ENCODE measurements around the gene TTLL8. TPM values are rescaled to one million over a fixed set of nuclear protein-coding genes. Genes with fewer than 3 reads are reported as not detected.
A peak's percentile ranks its signal among the peaks of the same experiment; 100 is the strongest.
"Not testable (repeated sequence)": the region's sequence is repeated elsewhere in the genome, so short reads cannot be mapped to it uniquely, and the experiment has no call there.

Gene TTLL8
- total RNA-seq, 2 donors from 2014 or later, result 0.74 TPM; not detected in 1

DNA sequence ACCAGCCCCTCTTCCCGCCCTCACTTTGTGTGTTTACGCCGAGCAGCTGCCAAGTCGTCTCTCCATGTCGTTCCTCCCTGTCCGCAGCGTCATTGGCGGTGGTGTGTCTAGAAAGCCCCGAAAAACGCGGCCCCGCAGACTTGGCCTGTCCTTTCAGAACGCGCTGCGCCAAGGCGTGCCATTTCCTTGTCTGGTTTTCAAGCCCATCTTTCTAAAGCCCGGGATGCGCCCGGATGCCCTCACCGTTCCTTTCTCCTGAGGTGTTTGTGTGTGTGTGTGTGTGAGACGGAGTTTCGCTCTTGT, 32.3 kb upstream of the TTLL8 start:
- Histone ChIP-seq H3K9me3 (no peaks in the 10 kb centered on the region), H3K27me3 (replicated peaks; ENCODE audit: insufficient read depth) (no peaks in the 10 kb centered on the region), H3K4me1 (replicated peaks) (no peaks in the 10 kb centered on the region), H3K27ac (no peak overlapping the region), H3K36me3 (no peaks in the 10 kb centered on the region), H3K4me3 (no peak overlapping the region)
- intact Hi-C loops (cut with DNase I), result no loop called here
- no peak for DNase-seq (ENCODE audit: low spot score)
- 97% methylated on average over 22 of the region's 22 CpGs for WGBS
- TF ChIP-seq, protein P1, sequence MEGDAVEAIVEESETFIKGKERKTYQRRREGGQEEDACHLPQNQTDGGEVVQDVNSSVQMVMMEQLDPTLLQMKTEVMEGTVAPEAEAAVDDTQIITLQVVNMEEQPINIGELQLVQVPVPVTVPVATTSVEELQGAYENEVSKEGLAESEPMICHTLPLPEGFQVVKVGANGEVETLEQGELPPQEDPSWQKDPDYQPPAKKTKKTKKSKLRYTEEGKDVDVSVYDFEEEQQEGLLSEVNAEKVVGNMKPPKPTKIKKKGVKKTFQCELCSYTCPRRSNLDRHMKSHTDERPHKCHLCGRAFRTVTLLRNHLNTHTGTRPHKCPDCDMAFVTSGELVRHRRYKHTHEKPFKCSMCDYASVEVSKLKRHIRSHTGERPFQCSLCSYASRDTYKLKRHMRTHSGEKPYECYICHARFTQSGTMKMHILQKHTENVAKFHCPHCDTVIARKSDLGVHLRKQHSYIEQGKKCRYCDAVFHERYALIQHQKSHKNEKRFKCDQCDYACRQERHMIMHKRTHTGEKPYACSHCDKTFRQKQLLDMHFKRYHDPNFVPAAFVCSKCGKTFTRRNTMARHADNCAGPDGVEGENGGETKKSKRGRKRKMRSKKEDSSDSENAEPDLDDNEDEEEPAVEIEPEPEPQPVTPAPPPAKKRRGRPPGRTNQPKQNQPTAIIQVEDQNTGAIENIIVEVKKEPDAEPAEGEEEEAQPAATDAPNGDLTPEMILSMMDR (IDR thresholded peaks at IDR 0.05), result no peak
- TF ChIP-seq POLR2A (IDR thresholded peaks at IDR 0.05), result no peak
- no peak for TF ChIP-seq POLR2AphosphoS5 (IDR thresholded peaks at IDR 0.05)

DNA sequence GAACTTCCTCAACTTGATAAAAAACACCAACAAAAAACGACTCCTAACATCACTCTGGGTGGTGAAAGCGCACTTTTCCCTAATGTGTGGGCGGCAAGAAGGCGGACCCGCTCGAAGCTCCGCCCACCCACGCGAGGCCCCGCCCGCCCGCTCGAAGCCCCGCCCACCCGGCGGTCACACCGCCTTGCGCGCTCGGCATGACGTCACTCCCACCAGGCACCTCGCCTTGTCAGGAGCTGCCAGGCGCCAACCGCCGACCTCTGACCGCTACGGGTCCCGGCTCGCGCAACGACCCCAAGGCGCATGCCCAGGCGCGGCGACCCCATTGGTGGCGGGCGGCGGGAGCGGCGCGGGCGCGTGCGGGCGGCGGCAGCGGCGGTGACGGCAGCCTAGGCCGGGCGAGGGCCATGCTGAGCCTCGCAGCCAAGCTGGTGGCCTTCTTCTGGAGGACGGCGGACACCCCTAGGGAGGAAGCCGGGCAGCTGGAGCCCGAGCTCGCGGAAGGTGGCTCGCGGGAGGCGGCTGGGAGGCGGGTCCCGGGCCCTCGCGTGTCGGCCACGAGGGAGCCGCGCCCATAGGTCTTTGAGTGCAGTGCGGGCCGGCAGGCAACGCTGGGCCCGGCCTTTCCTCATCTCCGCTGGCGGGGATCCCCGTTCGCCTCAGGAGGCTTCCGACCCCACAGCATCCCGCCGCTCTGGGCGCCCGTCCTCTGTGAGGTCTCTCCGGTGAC, 31.7 kb upstream of the TTLL8 start, which contains the start of gene MOV10L1:
MOV10L1 (plus strand) TSS at position 325 of the 730 bp plus-strand sequence; CDS start at position 408, 83 bp downstream.
- intact Hi-C loops (cut with DNase I), result loop anchor here (10.0 kb wide), 1 partner anchor 45 kb away; no protein-coding TSS in a partner anchor
- Histone ChIP-seq H3K9me3 (no peaks in the 10 kb centered on the region), H3K27ac (no peak within 1 kb of the TSS), H3K4me3 (no peak within 1 kb of the TSS), H3K4me1 (replicated peaks) (no peaks in the 10 kb centered on the region), H3K36me3 (no peaks in the 10 kb centered on the region), H3K27me3 (replicated peaks; ENCODE audit: insufficient read depth) (no peaks in the 10 kb centered on the region)
- TF ChIP-seq, protein P1 (IDR thresholded peaks at IDR 0.05), result no peak
- TF ChIP-seq POLR2A (IDR thresholded peaks at IDR 0.05) (no peak), POLR2AphosphoS5 (IDR thresholded peaks at IDR 0.05) (no peak)
- 53% methylated on average over 83 of the region's 83 CpGs for WGBS
- DNase-seq (ENCODE audit: low spot score), result no peak

DNA sequence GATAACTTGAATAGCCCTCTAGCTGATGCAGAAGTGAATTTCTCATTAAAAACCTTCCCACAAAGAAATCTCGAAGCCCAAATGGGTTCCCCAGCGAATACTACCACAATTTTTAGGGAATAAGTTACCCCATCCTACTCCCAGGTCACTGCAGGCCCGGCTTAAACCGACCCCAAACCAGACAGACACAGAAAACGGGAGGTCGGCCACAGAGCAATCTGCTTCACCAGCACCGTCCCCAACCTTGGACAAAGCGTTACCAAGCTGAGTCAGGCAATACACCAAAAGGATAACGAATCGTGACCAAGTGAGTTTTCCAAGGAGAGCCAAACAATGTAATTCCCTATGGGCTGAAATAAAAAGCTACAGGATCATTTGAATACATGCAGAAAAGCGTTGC, 31.1 kb upstream of the TTLL8 start:
- TF ChIP-seq POLR2A (IDR thresholded peaks at IDR 0.05) (no peak), POLR2AphosphoS5 (IDR thresholded peaks at IDR 0.05) (no peak)
- TF ChIP-seq, protein P1 (IDR thresholded peaks at IDR 0.05), result no peak
- H3K36me3 ChIP-seq, result no peaks in the 10 kb centered on the region
- H3K4me3 ChIP-seq, result no peak overlapping the region
- H3K9me3 ChIP-seq, result no peaks in the 10 kb centered on the region
- H3K27me3 ChIP-seq (replicated peaks; ENCODE audit: insufficient read depth), result no peaks in the 10 kb centered on the region
- H3K27ac ChIP-seq, result no peak overlapping the region
- intact Hi-C loops (cut with DNase I), result loop anchor here (10.0 kb wide), 1 partner anchor 46 kb away; no protein-coding TSS in a partner anchor
- 89% methylated on average over 11 of the region's 11 CpGs for WGBS
- DNase-seq (ENCODE audit: low spot score), result no peak
- H3K4me1 ChIP-seq (replicated peaks), result no peaks in the 10 kb centered on the region

DNA sequence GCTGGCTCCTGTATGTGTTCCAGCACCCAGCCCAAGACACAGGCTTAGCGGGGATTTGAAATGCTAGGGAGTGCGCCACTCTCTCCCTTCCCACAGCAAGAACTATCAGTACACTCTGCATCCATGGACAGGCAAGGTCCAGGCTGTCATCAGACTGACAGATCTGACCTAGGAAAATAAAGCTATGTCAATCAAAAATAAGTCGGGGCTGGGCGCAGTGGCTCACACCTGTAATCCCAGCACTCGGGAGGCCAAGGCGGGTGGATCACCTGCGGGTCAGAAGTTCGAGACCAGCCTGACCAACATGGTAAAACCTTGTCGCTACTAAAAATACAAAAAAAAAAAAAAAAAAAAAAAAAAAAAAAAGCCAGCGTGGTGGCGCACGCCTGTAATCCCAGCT, 30.0 kb upstream of the TTLL8 start:
- intact Hi-C loops (cut with DNase I), result loop anchor here (10.0 kb wide), 1 partner anchor 47 kb away; no protein-coding TSS in a partner anchor
- Histone ChIP-seq H3K27me3 (replicated peaks; ENCODE audit: insufficient read depth) (peaks cover 6% of the 10 kb centered on the region), H3K9me3 (no peaks in the 10 kb centered on the region), H3K27ac (no peak overlapping the region), H3K36me3 (no peaks in the 10 kb centered on the region), H3K4me3 (no peak overlapping the region), H3K4me1 (replicated peaks) (no peaks in the 10 kb centered on the region)
- 95% methylated on average over 12 of the region's 12 CpGs for WGBS
- DNase-seq (ENCODE audit: low spot score), result no peak
- TF ChIP-seq, protein P1 (IDR thresholded peaks at IDR 0.05), result no peak
- TF ChIP-seq POLR2AphosphoS5 (IDR thresholded peaks at IDR 0.05), result no peak
- TF ChIP-seq POLR2A (IDR thresholded peaks at IDR 0.05), result no peak

DNA sequence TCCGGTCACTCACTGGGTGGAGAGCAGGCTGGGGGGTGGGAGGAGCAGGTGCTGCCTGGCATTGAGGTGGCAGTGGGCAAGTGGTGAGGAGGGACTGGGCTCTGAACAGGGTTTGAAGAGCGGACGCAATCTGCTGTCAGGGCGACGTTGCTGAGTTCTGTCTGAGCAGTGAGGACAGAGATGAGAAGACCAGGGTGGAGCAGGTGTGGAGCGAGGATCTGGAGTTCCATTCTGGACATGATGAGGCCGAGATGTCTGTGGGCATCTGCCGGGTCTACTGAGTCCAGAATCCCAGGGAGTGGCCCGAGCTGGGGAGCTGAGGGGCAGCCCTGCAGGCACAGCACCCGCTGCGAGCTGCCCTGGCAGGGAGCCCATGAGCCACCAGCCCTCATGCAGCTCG, 29.5 kb upstream of the TTLL8 start:
- intact Hi-C loops (cut with DNase I), result loop anchor here (10.0 kb wide), 1 partner anchor 47 kb away; no protein-coding TSS in a partner anchor
- DNase-seq (ENCODE audit: low spot score), result no peak
- 89% methylated on average over 8 of the region's 12 CpGs for WGBS
- Histone ChIP-seq H3K27ac (no peak overlapping the region), H3K9me3 (no peaks in the 10 kb centered on the region), H3K27me3 (replicated peaks; ENCODE audit: insufficient read depth) (peaks cover 6% of the 10 kb centered on the region), H3K36me3 (no peaks in the 10 kb centered on the region), H3K4me1 (replicated peaks) (no peaks in the 10 kb centered on the region), H3K4me3 (no peak overlapping the region)
- TF ChIP-seq, protein P1 (IDR thresholded peaks at IDR 0.05), result no peak
- no peak for TF ChIP-seq POLR2A (IDR thresholded peaks at IDR 0.05)
- no peak for TF ChIP-seq POLR2AphosphoS5 (IDR thresholded peaks at IDR 0.05)

DNA sequence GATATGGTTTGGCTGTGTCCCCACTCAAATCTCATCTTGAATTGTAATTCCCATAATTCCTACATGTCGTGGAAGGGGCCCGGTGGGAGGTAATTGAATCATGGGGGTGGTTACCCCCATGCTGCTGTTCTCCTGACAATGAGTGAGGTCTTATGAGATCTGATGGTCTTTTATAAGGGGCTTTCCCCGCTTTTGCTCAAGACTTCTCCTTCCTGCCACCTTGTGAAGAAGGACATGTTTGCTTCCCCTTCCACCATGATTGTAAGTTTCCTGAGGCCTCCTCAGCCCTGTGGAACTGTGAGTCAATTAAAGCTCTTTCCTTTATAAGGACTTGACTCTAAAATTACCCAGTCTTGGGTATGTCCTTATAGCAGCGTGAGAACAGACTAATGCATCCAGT, 28.9 kb upstream of the TTLL8 start:
- H3K27ac ChIP-seq, result peak overlapping the region in 1 of 2 donors; percentile 3
- not testable (repeated sequence) for H3K9me3 ChIP-seq; DNase-seq (ENCODE audit: low spot score); H3K27me3 ChIP-seq (replicated peaks; ENCODE audit: insufficient read depth); H3K36me3 ChIP-seq; H3K4me3 ChIP-seq; H3K4me1 ChIP-seq (replicated peaks)
- WGBS, result 81% methylated on average over 4 of the region's 4 CpGs
- intact Hi-C loops (cut with DNase I), result loop anchor here (10.0 kb wide), 1 partner anchor 48 kb away; no protein-coding TSS in a partner anchor
